ENCODE results near the gene CEP295NL.
"Not testable (repeated sequence)": the region's sequence is repeated elsewhere in the genome, so short reads cannot be mapped to it uniquely, and the experiment has no call there.

Gene CEP295NL

GRCh38 chr17:78886954-78887353, 16.0 kb downstream of the CEP295NL start:
- DNase-seq (ENCODE audit: low read depth), result no peak

DNA sequence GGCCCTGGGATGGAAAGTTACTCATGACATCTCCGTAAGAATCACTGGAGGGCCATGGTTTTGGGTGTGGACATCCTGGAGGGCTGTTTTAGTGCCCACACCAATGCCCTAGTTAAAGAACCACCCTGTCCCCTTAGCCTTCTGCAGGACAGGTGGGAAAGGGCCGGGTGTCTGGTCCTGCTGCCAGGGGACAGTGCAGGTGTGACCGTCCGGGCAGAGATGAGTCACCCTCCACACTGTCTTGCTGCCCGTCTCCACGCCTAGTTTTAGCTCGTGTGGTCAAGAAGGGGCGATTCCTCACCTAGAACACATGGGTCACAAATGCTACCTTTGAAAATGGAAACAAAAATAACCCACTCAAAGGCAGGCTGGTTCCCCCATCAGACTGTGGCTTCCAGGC, 17.0 kb downstream of the CEP295NL start:
- DNase-seq (ENCODE audit: low read depth), result no peak

GRCh38 chr17:78884876-78885667, 17.9 kb downstream of the CEP295NL start:
- DNase-seq (ENCODE audit: low read depth), result no peak

DNA sequence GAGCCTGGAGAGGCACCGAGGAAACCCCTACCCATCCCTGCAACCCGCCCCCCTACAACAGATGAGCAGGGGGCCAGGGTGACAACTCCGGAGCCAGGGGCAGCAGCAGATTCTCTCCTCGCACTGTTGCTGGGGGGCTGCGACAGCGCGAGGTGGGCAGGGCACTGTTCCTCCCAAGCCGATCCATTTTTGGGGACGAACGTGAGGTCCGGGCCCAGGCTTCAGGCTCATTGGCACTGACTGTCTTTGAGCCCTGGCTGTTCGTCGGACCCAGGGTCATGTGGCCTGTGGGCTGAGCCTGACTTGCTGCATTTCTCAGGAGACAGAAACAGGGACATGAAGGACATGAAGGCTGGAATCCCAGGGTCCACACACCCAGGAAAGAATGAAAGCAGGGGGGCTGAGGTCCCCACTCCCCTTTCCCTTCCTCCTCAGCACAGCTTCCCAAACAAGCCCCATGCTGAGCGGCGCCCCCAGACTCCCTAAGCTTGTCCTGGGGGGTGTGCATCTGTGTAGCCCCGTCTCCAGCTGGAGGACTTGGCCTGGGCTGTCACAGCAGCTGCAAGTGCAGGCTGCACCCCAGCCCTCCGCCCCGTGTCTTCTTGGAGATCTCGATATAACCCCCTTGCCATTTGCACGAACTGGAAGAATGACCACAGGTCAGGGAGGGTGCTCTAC, 18.7 kb downstream of the CEP295NL start:
- DNase-seq (ENCODE audit: low read depth), result no peak

GRCh38 chr17:78883533-78884131, 19.4 kb downstream of the CEP295NL start:
- no peak for DNase-seq (ENCODE audit: low read depth)

- DNase-seq (ENCODE audit: low read depth), result no peak
Measured at GRCh38 chr17:78883089-78883532, 19.9 kb downstream of the CEP295NL start.

GRCh38 chr17:78882540-78883088, 20.4 kb downstream of the CEP295NL start:
- DNase-seq (ENCODE audit: low read depth), result no peak

- peak; percentile 23 for DNase-seq (ENCODE audit: low read depth)
Measured at GRCh38 chr17:78879635-78880186, 23.3 kb downstream of the CEP295NL start.

DNA sequence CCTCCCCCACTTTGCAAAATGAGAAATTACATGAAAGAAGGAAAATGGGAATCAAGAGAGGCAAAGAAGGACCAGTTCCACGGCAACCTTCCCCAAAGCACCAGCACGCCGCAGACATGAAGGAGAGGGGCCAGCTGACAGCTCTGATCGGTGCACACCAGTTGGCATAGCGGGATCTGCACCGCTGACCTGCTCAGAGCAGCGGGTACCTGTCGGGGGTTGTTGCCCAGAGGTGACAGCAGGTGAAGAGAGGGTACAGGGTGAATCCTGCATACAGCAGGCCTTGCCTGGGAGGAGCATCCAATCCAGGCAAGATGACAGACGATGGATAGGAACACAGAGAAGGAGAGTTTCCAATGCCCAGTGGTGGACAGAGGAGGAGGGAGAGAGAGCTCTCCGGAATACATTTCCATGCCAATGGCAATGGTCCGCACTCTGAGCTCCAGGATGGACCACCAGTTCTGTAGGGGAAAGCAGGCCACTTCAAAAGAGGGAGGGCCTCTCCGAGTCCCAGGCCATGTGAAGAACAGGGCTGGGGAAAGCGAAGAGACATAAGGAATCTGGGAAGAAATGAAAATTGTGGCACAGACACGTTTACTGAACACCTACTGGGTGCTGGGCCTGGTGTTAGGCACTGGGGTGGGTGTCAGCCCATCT, 24.0 kb downstream of the CEP295NL start:
- DNase-seq (ENCODE audit: low read depth), result no peak

DNA sequence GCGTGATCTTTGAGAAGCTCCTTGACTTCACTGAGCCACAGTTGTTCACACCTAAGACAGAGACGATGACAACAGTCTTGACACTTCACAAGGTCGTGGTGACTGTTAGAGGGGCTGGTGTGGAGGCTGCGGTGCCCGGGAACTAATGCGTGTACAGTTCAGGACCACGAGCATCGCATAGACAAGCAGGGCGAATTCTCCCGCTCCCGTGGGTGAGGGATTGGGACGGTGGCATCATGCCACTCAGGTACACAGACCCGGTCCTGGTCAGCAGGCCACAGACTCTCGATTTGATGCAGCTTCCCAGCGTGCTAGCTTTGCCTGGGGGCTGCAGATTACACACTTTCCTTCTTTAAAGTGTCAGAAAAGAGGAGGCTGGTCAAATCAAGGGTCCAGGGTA, 24.7 kb downstream of the CEP295NL start:
- DNase-seq (ENCODE audit: low read depth), result no peak

GRCh38 chr17:78876954-78877517, 26.0 kb downstream of the CEP295NL start:
- DNase-seq (ENCODE audit: low read depth), result not testable (repeated sequence)

- DNase-seq (ENCODE audit: low read depth), result no peak
Measured at GRCh38 chr17:78876094-78876597, 26.9 kb downstream of the CEP295NL start.

- DNase-seq (ENCODE audit: low read depth), result no peak
Measured at GRCh38 chr17:78875363-78876093, 27.5 kb downstream of the CEP295NL start.

GRCh38 chr17:78873519-78874340, 29.3 kb downstream of the CEP295NL start:
- no peak for DNase-seq (ENCODE audit: low read depth)

DNA sequence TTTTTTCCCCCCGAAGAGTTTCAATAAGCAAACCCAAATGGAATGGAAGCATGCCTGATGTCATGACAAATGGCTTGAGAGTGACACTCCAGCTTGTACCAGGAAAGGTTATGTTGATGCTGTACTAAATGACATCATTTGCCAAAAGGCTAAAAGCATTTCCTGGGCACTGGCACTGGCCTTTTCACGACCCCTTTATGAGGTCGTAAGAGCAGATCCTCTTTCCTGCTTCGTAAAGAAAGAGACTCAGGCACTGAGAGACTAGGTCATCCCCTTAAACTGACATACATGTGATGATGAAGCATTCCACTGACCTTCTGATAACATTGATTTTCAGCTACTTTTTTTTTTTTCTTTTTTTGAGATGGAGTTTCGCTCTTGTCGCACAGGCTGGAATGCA, 30.5 kb downstream of the CEP295NL start:
- DNase-seq (ENCODE audit: low read depth), result no peak

- no peak for DNase-seq (ENCODE audit: low read depth)
Measured at GRCh38 chr17:78870621-78871020, 32.4 kb downstream of the CEP295NL start.

GRCh38 chr17:78868391-78868790, 34.6 kb downstream of the CEP295NL start:
- DNase-seq (ENCODE audit: low read depth), result no peak

GRCh38 chr17:78867046-78867445, 36.0 kb downstream of the CEP295NL start:
- DNase-seq (ENCODE audit: low read depth), result not testable (repeated sequence)

DNA sequence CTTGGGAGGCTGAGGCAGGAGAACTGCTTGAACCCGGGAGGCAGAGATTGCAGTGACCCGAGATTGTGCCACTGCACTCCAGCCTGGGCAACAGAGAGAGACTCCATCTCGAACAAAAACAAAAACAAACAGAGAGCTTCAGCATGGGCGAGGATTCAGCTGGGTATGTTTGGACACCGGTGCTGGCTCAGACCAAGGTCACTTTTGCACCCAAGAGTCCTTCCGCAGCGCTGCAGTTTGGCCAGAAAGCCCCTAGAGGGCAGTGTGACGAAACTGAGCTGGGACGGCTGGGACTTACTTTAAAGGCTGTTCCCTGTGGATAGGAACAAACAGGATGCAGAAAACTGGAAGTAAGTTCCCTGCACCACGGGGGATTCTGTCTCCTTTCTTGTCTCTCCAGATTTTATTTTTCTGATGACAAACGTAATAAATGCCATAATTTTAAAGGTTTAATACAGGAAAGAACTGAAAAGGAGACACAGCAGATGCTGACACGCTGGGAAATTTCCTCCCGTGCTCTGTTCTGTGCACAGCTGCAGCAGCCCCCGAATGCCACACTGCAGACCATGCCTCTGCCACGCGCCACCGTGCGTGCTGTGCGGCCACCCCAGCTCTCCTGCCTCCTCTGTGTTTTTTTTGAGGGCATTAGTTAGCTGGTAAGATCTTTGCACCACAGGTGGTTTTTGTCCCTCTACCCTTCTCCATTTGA, 37.2 kb downstream of the CEP295NL start:
- peak; percentile 50 for DNase-seq (ENCODE audit: low read depth)

All from activated T-cell treated with anti-CD3 and anti-CD28 coated beads for 48 hours (primary cell).